BLaER1 (cell line): ENCODE data around the gene DHX16.

Source experiments
- H3K27ac ChIP-seq: shearing (Covaris generic); formaldehyde crosslinking; 2 replicates; pipeline ENCODE4 v1.8.1; 2022
- H3K27me3 ChIP-seq: shearing (Covaris generic); formaldehyde crosslinking; 2 replicates; pipeline ENCODE4 v1.8.1; 2022
- H3K36me3 ChIP-seq: shearing (Covaris generic); formaldehyde crosslinking; 2 replicates; pipeline ENCODE4 v1.8.1; 2022
- H3K4me1 ChIP-seq: shearing (Covaris generic); formaldehyde crosslinking; 2 replicates; pipeline ENCODE4 v1.8.1; 2022
- H3K4me2 ChIP-seq: shearing (Covaris generic); formaldehyde crosslinking; 2 replicates; pipeline ENCODE4 v1.8.1; 2022
- H3K4me3 ChIP-seq: shearing (Covaris generic); formaldehyde crosslinking; 2 replicates; pipeline ENCODE4 v1.8.1; 2022
- H3K9ac ChIP-seq: shearing (Covaris generic); formaldehyde crosslinking; 2 replicates; pipeline ENCODE4 v1.8.1; 2022
- H3K9me3 ChIP-seq: shearing (Covaris generic); formaldehyde crosslinking; 2 replicates; pipeline ENCODE4 v1.8.1; 2022
- H4K20me1 ChIP-seq: shearing (Covaris generic); formaldehyde crosslinking; 2 replicates; pipeline ENCODE4 v1.8.1; 2022
- Cebpa-rat ChIP-seq: shearing (Covaris generic); IDR thresholded peaks from 2 replicates; pipeline ENCODE4 v1.8.1; 2022

Gene DHX16

GRCh38 chr6:30655743-30656094, 17.1 kb downstream of the DHX16 start:
- Histone ChIP-seq H3K4me2 (no peak overlapping the region), H3K36me3 (peaks cover 100% of the 10 kb centered on the region)

GRCh38 chr6:30654798-30655742, 17.7 kb downstream of the DHX16 start:
- no peak overlapping the region for H3K4me2 ChIP-seq
- H3K4me1 ChIP-seq, result no peaks in the 10 kb centered on the region
- TF ChIP-seq Cebpa-rat, result no peak
- no peak overlapping the region for H3K4me3 ChIP-seq
- H4K20me1 ChIP-seq, result peaks cover 5% of the 10 kb centered on the region; the same call in 1 of the 2 replicates
- H3K27ac ChIP-seq, result no peak overlapping the region
- H3K36me3 ChIP-seq, result peaks cover 99% of the 10 kb centered on the region
- H3K9ac ChIP-seq, result no peak overlapping the region
- H3K27me3 ChIP-seq, result no peaks in the 10 kb centered on the region
- H3K9me3 ChIP-seq, result no peaks in the 10 kb centered on the region

More at GRCh38 chr6:30655743-30656094, 17.1 kb downstream of the DHX16 start:
- H3K4me3 ChIP-seq, result no peak overlapping the region
- no peaks in the 10 kb centered on the region for H3K4me1 ChIP-seq
- peaks cover 5% of the 10 kb centered on the region; the same call in 1 of the 2 replicates for H4K20me1 ChIP-seq
- TF ChIP-seq Cebpa-rat, result no peak
- no peak overlapping the region for H3K27ac ChIP-seq
- no peak overlapping the region for H3K9ac ChIP-seq
- H3K27me3 ChIP-seq, result no peaks in the 10 kb centered on the region
- no peaks in the 10 kb centered on the region for H3K9me3 ChIP-seq

DNA sequence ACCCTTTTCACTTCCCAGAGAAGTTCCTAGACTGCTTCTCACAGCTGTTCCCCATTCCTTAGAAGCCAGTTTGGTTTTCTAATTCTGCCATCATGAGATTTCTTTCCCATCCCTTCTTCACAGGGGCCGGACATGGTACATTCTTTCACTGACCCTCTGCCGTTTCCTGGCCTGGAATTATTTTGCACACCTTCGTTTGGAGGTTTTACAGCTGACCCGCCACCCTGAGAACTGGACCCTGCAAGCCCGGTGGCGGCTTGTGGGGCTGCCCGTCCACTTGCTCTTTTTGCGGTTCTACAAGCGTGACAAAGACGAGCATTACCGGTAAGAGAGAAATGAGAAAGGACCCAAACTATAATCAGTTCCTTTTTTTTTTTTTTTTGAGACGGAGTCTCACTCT, 21.7 kb downstream of the DHX16 start:
- H3K4me3 ChIP-seq, result no peak overlapping the region
- H3K27me3 ChIP-seq, result no peaks in the 10 kb centered on the region
- peaks cover 72% of the 10 kb centered on the region for H3K36me3 ChIP-seq
- no peak for TF ChIP-seq Cebpa-rat
- H3K27ac ChIP-seq, result no peak overlapping the region
- peaks cover 12% of the 10 kb centered on the region for H3K4me1 ChIP-seq
- H4K20me1 ChIP-seq, result peaks cover 10% of the 10 kb centered on the region
- no peak overlapping the region; the same call in 1 of the 2 replicates for H3K9ac ChIP-seq
- no peaks in the 10 kb centered on the region for H3K9me3 ChIP-seq
- no peak overlapping the region for H3K4me2 ChIP-seq

DNA sequence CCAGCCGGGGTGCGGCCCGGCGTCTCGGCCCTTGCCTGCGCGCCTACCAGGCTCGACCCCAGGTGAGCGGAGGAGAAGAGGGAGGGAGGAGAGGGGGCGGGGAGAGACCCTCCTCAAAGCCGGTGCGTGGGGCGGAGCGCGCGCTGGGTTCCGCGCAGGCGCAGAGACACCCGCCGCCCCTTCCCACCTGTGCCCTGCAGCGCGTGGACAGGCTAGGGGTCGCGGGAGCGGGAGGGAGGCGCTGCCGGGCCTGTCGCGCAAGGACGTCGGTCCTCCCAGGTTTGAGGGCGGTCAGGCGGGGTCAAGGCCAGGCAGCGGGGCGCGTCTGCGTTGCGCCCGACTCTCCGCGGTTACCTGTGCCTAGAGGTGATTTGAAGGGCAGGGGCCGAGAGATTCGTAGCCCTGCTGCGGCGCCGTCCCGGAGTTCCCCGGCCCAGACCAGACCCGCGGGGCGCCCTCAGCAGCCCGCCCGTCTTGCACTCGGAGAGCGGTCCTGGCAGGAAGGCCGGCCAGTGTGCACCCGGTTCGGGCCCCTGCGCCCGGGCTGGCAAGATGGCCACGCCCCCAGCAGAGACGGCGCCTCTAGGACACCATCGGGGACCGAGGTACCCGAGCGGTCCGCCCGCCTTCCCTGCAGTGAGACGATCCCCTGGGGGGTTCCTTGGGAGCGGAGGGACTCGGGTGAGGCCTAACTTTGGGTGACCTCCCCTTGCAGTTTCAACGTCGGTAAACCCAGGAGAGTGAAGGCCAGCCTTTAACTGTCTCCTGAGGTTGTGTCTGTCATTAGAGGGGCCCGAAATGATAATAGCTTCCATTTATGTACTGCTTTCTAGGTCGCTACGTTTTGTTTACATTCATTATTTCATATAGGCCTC, 25.3 kb downstream of the DHX16 start:
- H3K27me3 ChIP-seq, result no peaks in the 10 kb centered on the region
- TF ChIP-seq Cebpa-rat, result no peak
- H3K4me2 ChIP-seq, result peak overlapping the region; percentile 86
- H3K9me3 ChIP-seq, result no peaks in the 10 kb centered on the region
- H4K20me1 ChIP-seq, result peaks cover 29% of the 10 kb centered on the region
- peak overlapping the region; percentile 80 for H3K27ac ChIP-seq
- peak overlapping the region; percentile 88 for H3K9ac ChIP-seq
- H3K4me1 ChIP-seq, result peaks cover 14% of the 10 kb centered on the region
- peak overlapping the region; percentile 85 for H3K4me3 ChIP-seq
- peaks cover 70% of the 10 kb centered on the region for H3K36me3 ChIP-seq

GRCh38 chr6:30646450-30647241, 26.2 kb downstream of the DHX16 start, which contains the start of gene C6orf136:
Gene C6orf136, plus strand, starts transcription at chr6:30647133. Its CDS starts 99 bp downstream, at chr6:30647232.
- H3K27me3 ChIP-seq, result no peaks in the 10 kb centered on the region
- H3K9ac ChIP-seq, result peak within 1 kb of the TSS; percentile 88
- no peak for TF ChIP-seq Cebpa-rat
- peaks cover 14% of the 10 kb centered on the region for H3K4me1 ChIP-seq
- peaks cover 28% of the 10 kb centered on the region for H4K20me1 ChIP-seq
- H3K27ac ChIP-seq, result peak within 1 kb of the TSS; percentile 80
- peak within 1 kb of the TSS; percentile 85 for H3K4me3 ChIP-seq
- no peaks in the 10 kb centered on the region for H3K9me3 ChIP-seq
- peaks cover 70% of the 10 kb centered on the region for H3K36me3 ChIP-seq
- H3K4me2 ChIP-seq, result peak within 1 kb of the TSS; percentile 86

- Histone ChIP-seq H3K4me2 (peak overlapping the region; percentile 49), H3K27me3 (no peaks in the 10 kb centered on the region), H3K4me1 (peaks cover 14% of the 10 kb centered on the region), H3K9me3 (no peaks in the 10 kb centered on the region), H3K4me3 (no peak overlapping the region), H3K36me3 (peaks cover 70% of the 10 kb centered on the region), H3K27ac (no peak overlapping the region), H3K9ac (no peak overlapping the region), H4K20me1 (peaks cover 28% of the 10 kb centered on the region)
- no peak for TF ChIP-seq Cebpa-rat
These were observed 26.8 kb downstream of the DHX16 start for GRCh38 chr6:30645989-30646388.

DNA sequence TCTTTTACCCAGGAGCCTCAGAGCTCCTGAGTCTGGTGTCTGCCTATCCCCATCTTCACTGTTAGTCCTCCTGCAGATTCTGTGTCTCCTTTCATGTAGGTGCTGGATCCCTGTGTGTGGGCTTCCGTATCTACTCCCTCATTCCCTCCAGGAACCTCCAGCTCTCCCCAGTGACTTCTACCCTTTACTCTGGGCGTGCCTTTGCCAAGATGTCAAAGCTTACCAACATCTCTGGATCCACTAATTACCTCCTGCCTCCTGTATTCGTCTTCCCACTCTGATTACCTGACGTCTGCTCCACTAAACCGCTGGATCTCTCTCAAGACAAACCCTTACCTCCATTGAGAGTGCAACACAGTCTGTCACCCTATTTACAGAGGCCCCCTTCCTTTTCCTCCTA, 28.0 kb downstream of the DHX16 start:
- Histone ChIP-seq H3K4me3 (no peak overlapping the region), H3K9me3 (no peaks in the 10 kb centered on the region), H4K20me1 (peaks cover 28% of the 10 kb centered on the region), H3K36me3 (peaks cover 71% of the 10 kb centered on the region), H3K4me1 (peaks cover 14% of the 10 kb centered on the region), H3K27ac (no peak overlapping the region), H3K4me2 (no peak overlapping the region), H3K9ac (no peak overlapping the region), H3K27me3 (no peaks in the 10 kb centered on the region)
- no peak for TF ChIP-seq Cebpa-rat

GRCh38 chr6:30643656-30644055, 29.1 kb downstream of the DHX16 start:
- H3K4me1 ChIP-seq, result peaks cover 14% of the 10 kb centered on the region
- no peak overlapping the region for H3K9ac ChIP-seq
- TF ChIP-seq Cebpa-rat, result no peak
- H4K20me1 ChIP-seq, result peaks cover 28% of the 10 kb centered on the region
- no peak overlapping the region for H3K4me3 ChIP-seq
- H3K4me2 ChIP-seq, result no peak overlapping the region
- no peaks in the 10 kb centered on the region for H3K9me3 ChIP-seq
- no peaks in the 10 kb centered on the region for H3K27me3 ChIP-seq
- peaks cover 76% of the 10 kb centered on the region for H3K36me3 ChIP-seq
- H3K27ac ChIP-seq, result no peak overlapping the region

DNA sequence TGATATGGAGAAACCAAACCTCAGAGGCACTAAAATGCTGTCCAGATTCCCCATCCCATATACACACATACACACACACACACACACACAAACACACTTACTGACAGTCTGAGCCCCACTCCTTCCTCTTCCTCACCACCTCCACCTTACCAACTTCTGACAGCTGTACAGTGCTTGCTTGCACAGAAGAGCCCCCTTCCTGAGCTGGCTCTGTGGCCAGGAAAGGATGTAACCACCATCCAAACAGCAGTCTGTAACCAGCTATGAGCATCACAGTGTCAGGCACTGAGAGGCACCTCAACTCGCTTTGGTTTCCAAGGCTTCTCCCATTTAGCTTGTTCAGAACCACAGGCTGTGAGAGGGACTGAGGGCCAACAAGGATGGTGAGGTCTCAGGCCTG, 31.8 kb downstream of the DHX16 start:
- Histone ChIP-seq H3K27me3 (no peaks in the 10 kb centered on the region), H3K4me2 (no peak overlapping the region), H3K9me3 (no peaks in the 10 kb centered on the region), H3K4me3 (no peak overlapping the region), H3K4me1 (peaks cover 1% of the 10 kb centered on the region), H3K36me3 (peaks cover 98% of the 10 kb centered on the region), H3K27ac (no peak overlapping the region), H4K20me1 (peaks cover 21% of the 10 kb centered on the region), H3K9ac (no peak overlapping the region; the same call in 1 of the 2 replicates)
- TF ChIP-seq Cebpa-rat, result no peak
